ENCODE results near the gene CAMK2A. TPM values are rescaled to one million over a fixed set of nuclear protein-coding genes. Genes with fewer than 3 reads are reported as not detected.

Gene CAMK2A
- polyA plus RNA-seq, 1 donor (not counting 4 experiments of a cell fraction or from before 2014, with no cell fraction given), result 0.05 TPM

DNA sequence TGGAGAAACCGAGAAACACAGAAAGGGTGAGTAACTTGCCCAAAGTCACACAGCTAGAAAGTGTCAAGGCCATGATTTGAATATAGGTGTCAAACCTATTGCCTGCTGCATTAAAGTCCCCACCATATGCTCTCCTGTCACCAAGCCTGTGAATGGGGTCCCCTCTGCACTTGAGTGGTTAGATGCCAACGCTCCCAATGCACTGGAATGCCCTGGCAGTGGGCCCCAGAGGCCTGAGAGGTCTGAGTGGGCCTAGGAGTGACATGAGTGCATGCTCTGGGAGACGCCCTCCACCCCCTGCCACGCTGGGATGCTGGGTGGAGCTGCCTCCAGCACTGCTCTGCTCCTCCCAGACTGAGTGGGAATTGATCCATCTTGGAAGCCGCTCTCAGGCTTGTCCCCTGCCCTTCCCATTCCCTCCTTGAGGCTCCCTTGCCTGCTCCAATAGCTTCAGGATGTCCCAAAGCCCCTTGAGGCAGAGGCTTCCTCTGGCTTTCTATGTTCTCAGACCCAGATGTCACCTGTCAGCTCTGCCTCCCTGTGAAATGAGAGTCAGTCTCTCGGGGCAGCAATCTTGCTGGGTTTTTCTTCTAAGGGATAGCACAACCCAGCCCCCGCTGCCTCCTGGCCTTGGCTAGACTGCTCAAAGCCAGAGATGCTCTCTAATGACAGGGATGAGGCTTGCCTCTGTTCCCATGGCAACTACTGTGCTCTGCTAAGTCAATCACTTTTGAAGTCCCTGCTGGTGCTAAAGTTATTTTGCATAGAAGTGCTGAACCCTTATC is 19.7 kb upstream of the CAMK2A start:
- Histone ChIP-seq H3K27me3 (ENCODE audit: control insufficient read depth, extremely low read depth, insufficient read depth, low read length) (no peaks in the 10 kb centered on the region), H3K4me3 (ENCODE audit: control insufficient read depth in 2 of 3, extremely low read depth in 1 of 3, insufficient read depth in 2 of 3, low read depth in 1 of 3, low read length in 3 of 3) (no peak overlapping the region), H3K4me2 (ENCODE audit: control insufficient read depth, extremely low read depth, insufficient read depth, low read depth, low read length) (no peak overlapping the region), H3K9ac (ENCODE audit: control insufficient read depth, extremely low read depth, insufficient read depth, low read length) (no peak overlapping the region), H3K9me3 (ENCODE audit: control insufficient read depth, low read depth, low read length) (no peaks in the 10 kb centered on the region), H3K79me2 (ENCODE audit: control insufficient read depth, insufficient read depth, low read length) (no peaks in the 10 kb centered on the region), H2AFZ (ENCODE audit: control insufficient read depth, low read length) (no peak overlapping the region), H3K9me1 (ENCODE audit: control insufficient read depth, extremely low read depth, insufficient read depth, low read length) (no peaks in the 10 kb centered on the region), H4K20me1 (ENCODE audit: control insufficient read depth, extremely low read depth, insufficient read depth, low read length) (no peaks in the 10 kb centered on the region), H3K36me3 (ENCODE audit: control insufficient read depth in 2 of 2, extremely low read depth in 1 of 2, insufficient read depth in 2 of 2, low read length in 2 of 2) (no peaks in the 10 kb centered on the region), H3K4me1 (ENCODE audit: control insufficient read depth, extremely low read depth, insufficient read depth, low read length) (no peaks in the 10 kb centered on the region), H3K27ac (ENCODE audit: control insufficient read depth, insufficient read depth, low read length) (no peak overlapping the region)
- dilution Hi-C loops (cut with MboI; ENCODE audit: extremely low pct_ligation_motif_present, low sequenced_read_pairs), result no loop called here
- TF ChIP-seq EZH2 (IDR thresholded peaks at IDR 0.05; ENCODE audit: low read length), result no peak
- TF ChIP-seq, protein P1, sequence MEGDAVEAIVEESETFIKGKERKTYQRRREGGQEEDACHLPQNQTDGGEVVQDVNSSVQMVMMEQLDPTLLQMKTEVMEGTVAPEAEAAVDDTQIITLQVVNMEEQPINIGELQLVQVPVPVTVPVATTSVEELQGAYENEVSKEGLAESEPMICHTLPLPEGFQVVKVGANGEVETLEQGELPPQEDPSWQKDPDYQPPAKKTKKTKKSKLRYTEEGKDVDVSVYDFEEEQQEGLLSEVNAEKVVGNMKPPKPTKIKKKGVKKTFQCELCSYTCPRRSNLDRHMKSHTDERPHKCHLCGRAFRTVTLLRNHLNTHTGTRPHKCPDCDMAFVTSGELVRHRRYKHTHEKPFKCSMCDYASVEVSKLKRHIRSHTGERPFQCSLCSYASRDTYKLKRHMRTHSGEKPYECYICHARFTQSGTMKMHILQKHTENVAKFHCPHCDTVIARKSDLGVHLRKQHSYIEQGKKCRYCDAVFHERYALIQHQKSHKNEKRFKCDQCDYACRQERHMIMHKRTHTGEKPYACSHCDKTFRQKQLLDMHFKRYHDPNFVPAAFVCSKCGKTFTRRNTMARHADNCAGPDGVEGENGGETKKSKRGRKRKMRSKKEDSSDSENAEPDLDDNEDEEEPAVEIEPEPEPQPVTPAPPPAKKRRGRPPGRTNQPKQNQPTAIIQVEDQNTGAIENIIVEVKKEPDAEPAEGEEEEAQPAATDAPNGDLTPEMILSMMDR (optimal IDR thresholded peaks at IDR 0.05 in 1 of 3, IDR thresholded peaks at IDR 0.05 in 1 of 3, conservative IDR thresholded peaks at IDR 0.05 in 1 of 3; ENCODE audit: extremely low read depth in 1 of 3, insufficient read depth in 2 of 3, low read length in 3 of 3), result no peak
- FAIRE-seq (no peak), DNase-seq (ENCODE audit: low read depth, low spot score) (no peak)

DNA sequence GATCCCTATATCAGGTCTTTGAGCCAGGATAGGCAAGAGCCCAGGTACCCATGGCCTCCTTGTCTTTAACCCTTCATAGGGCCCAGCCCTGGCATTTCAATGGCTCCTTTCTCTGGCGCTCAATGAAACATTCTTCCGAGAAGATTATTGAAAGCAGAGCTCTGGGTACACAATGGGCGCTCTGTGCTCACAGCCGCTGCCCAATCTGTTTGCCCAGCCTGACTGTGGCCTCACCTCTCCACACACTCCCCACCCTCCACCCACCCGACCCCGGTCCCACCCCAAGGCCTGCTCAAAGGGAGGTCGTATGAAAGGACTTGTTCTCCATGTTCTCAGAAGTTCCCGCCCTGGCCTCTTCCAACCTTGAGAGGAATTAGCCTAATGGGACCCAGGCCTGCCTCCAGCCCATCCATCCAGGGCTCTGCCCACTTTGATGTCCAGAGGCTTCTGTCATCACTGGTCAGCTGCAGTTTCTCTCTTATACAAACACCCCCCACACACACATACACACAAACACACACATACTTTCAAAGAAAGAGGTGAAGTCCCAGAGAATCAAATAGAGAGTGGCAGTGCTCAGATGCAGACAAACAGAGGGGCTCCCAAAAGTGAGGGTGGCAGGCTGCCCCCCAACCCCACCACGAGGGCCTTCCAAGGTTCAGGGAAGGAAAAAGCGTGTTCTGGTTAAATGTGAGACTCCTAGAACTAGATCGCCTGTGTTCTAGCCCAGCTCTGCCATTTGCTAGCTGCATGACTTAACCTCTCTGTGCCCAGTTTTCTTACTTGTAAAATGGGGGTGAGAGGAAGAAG is 18.2 kb upstream of the CAMK2A start:
- FAIRE-seq (no peak), DNase-seq (ENCODE audit: low read depth, low spot score) (no peak)
- Histone ChIP-seq H3K4me2 (ENCODE audit: control insufficient read depth, extremely low read depth, insufficient read depth, low read depth, low read length) (no peak overlapping the region), H3K9me1 (ENCODE audit: control insufficient read depth, extremely low read depth, insufficient read depth, low read length) (no peaks in the 10 kb centered on the region), H3K9me3 (ENCODE audit: control insufficient read depth, low read depth, low read length) (no peaks in the 10 kb centered on the region), H2AFZ (ENCODE audit: control insufficient read depth, low read length) (no peak overlapping the region), H3K79me2 (ENCODE audit: control insufficient read depth, insufficient read depth, low read length) (no peaks in the 10 kb centered on the region), H3K36me3 (ENCODE audit: control insufficient read depth in 2 of 2, extremely low read depth in 1 of 2, insufficient read depth in 2 of 2, low read length in 2 of 2) (no peaks in the 10 kb centered on the region), H3K27ac (ENCODE audit: control insufficient read depth, insufficient read depth, low read length) (no peak overlapping the region), H3K9ac (ENCODE audit: control insufficient read depth, extremely low read depth, insufficient read depth, low read length) (no peak overlapping the region), H3K27me3 (ENCODE audit: control insufficient read depth, extremely low read depth, insufficient read depth, low read length) (no peaks in the 10 kb centered on the region), H4K20me1 (ENCODE audit: control insufficient read depth, extremely low read depth, insufficient read depth, low read length) (no peaks in the 10 kb centered on the region), H3K4me3 (ENCODE audit: control insufficient read depth in 2 of 3, extremely low read depth in 1 of 3, insufficient read depth in 2 of 3, low read depth in 1 of 3, low read length in 3 of 3) (no peak overlapping the region), H3K4me1 (ENCODE audit: control insufficient read depth, extremely low read depth, insufficient read depth, low read length) (no peaks in the 10 kb centered on the region)
- dilution Hi-C loops (cut with MboI; ENCODE audit: extremely low pct_ligation_motif_present, low sequenced_read_pairs), result no loop called here
- no peak for TF ChIP-seq EZH2 (IDR thresholded peaks at IDR 0.05; ENCODE audit: low read length)
- TF ChIP-seq, protein P1 (optimal IDR thresholded peaks at IDR 0.05 in 1 of 3, IDR thresholded peaks at IDR 0.05 in 1 of 3, conservative IDR thresholded peaks at IDR 0.05 in 1 of 3; ENCODE audit: extremely low read depth in 1 of 3, insufficient read depth in 2 of 3, low read length in 3 of 3), result no peak
